Type B pancreatic cell (in vitro differentiated cells): Measurements from ENCODE around the gene TBC1D5. TPM values are rescaled to one million over a fixed set of nuclear protein-coding genes. Genes with fewer than 3 reads are reported as not detected.

Experiments used
- DNase-seq: peaks from one replicate; pipeline ENCODE4 v3.0.0; 2021; ENCODE audit warnings: mixed read lengths; ENCODE audit not compliant: unreplicated experiment; ENCODE audit errors: extremely low spot score
- H3K27ac Mint-ChIP-seq: 2 replicates; pipeline ENCODE4 v1.8.0; 2021; ENCODE audit warnings: mild to moderate bottlenecking, mixed read lengths
- H3K27me3 Mint-ChIP-seq: 2 replicates; pipeline ENCODE4 v1.8.0; 2021; ENCODE audit warnings: mixed read lengths
- H3K36me3 Mint-ChIP-seq: 2 replicates; pipeline ENCODE4 v1.8.0; 2021; ENCODE audit warnings: mixed read lengths
- H3K4me1 Mint-ChIP-seq: one replicate; pipeline ENCODE4 v1.8.0; 2021; ENCODE audit warnings: mixed read lengths; ENCODE audit not compliant: unreplicated experiment
- H3K4me3 Mint-ChIP-seq: 2 replicates; pipeline ENCODE4 v1.8.0; 2021; ENCODE audit warnings: mild to moderate bottlenecking, mixed read lengths
- H3K9me3 Mint-ChIP-seq: 2 replicates; pipeline ENCODE4 v1.8.0; 2021; ENCODE audit warnings: mixed read lengths
- total RNA-seq: library from RNA; stranded (reverse); gene quantifications from 2 replicates; pipeline ENCODE4 v1.2.1, GENCODE V29; 2021; ENCODE audit warnings: low replicate concordance
- TF ChIP-seq, protein P1 (sequence below): fragments of 200-600 bp; sonication (generic); conservative IDR thresholded peaks from 2 replicates; pipeline ENCODE4 v1.5.0; 2021; ENCODE audit warnings: antibody characterized with exemption, mild to moderate bottlenecking

The TBC1D5 gene
- total RNA-seq, 1 donor from 2014 or later, result 48.7 TPM

DNA sequence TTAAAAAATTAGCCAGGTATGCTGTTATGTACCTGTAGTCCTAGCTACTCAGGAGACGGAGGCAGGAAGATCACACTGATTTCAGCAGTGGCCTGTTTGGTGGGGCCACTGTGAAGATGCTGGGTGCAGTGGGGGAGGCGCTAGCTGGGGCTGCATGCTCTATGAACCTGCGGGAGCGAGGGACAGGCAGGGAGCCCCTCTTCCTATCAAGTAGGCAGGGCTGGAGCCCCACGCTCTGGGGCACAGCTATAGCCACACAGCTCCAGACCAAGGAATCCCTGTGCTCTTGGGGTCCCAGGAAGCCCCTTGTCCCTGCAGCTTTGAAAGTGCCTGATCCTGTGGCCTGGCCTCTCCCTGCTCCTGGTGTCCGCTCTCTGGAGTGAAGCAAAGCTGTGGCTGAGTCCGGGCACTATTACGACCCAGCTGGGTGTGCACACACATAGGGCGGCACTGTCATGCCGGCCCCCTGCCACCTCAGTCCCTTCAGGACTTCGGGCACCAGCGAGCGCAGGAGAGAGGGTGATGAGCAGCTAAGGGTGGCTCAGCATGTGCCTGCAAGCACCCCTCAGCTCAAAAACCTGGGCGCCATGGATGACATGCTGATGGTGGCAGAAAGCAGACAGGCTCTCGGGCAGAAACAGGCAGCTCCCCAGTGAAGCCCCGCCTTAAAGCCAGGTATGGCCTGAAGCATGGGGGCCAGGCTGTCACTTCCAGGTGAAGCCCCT, 262.6 kb downstream of the TBC1D5 start:
- H3K36me3 Mint-ChIP-seq, result no peaks in the 10 kb centered on the region
- no peaks in the 10 kb centered on the region for H3K27me3 Mint-ChIP-seq
- TF ChIP-seq, protein P1, sequence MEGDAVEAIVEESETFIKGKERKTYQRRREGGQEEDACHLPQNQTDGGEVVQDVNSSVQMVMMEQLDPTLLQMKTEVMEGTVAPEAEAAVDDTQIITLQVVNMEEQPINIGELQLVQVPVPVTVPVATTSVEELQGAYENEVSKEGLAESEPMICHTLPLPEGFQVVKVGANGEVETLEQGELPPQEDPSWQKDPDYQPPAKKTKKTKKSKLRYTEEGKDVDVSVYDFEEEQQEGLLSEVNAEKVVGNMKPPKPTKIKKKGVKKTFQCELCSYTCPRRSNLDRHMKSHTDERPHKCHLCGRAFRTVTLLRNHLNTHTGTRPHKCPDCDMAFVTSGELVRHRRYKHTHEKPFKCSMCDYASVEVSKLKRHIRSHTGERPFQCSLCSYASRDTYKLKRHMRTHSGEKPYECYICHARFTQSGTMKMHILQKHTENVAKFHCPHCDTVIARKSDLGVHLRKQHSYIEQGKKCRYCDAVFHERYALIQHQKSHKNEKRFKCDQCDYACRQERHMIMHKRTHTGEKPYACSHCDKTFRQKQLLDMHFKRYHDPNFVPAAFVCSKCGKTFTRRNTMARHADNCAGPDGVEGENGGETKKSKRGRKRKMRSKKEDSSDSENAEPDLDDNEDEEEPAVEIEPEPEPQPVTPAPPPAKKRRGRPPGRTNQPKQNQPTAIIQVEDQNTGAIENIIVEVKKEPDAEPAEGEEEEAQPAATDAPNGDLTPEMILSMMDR, result no peak
- DNase-seq, result no peak
- no peaks in the 10 kb centered on the region for H3K4me1 Mint-ChIP-seq
- no peak overlapping the region for H3K4me3 Mint-ChIP-seq
- H3K27ac Mint-ChIP-seq, result no peak overlapping the region
- no peaks in the 10 kb centered on the region for H3K9me3 Mint-ChIP-seq

DNA sequence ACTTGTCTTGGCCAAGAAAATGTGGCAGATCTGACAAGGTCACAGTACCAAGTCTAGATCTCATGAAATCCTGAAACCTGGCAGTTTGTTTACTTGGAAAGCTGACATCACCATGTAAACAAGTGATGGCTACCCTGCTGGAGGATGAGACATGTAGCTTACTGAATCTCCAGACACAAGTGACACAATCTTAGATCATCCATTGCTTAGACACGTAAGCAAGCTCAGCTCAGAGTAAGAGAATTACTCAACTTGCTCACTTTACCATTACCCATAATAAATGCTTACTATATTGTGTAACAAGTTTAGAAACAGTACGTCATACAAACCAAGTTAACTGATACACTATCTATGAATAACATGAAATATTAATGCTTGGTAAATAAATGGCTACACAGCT, 263.8 kb downstream of the TBC1D5 start:
- no peak overlapping the region for H3K27ac Mint-ChIP-seq
- no peaks in the 10 kb centered on the region for H3K4me1 Mint-ChIP-seq
- no peaks in the 10 kb centered on the region for H3K36me3 Mint-ChIP-seq
- H3K4me3 Mint-ChIP-seq, result no peak overlapping the region
- no peaks in the 10 kb centered on the region for H3K9me3 Mint-ChIP-seq
- DNase-seq, result no peak
- H3K27me3 Mint-ChIP-seq, result no peaks in the 10 kb centered on the region
- TF ChIP-seq, protein P1, result no peak

DNA sequence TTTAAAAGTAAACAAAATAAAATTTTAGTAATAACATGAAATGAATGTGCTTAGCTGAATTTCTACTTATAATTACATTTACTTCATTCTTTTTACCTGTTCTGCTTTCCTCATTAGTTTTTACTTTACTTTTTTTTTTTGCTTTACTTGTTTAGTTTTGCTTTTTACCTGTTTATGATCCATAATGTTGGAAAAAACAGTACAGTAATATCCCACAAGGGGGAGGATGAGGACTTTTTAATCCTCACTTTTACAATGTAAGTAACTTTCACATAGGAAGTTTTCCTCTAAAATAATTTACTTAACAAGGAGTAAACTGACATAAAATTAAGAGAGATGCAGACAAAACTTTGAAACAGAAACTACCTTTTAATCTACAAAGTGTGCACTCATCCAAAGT, 268.7 kb downstream of the TBC1D5 start:
- Mint-ChIP-seq H3K27me3 (no peaks in the 10 kb centered on the region), H3K27ac (no peak overlapping the region), H3K4me1 (no peaks in the 10 kb centered on the region), H3K4me3 (no peak overlapping the region), H3K9me3 (no peaks in the 10 kb centered on the region), H3K36me3 (no peaks in the 10 kb centered on the region)
- DNase-seq, result no peak
- TF ChIP-seq, protein P1, result peak; percentile 53

DNA sequence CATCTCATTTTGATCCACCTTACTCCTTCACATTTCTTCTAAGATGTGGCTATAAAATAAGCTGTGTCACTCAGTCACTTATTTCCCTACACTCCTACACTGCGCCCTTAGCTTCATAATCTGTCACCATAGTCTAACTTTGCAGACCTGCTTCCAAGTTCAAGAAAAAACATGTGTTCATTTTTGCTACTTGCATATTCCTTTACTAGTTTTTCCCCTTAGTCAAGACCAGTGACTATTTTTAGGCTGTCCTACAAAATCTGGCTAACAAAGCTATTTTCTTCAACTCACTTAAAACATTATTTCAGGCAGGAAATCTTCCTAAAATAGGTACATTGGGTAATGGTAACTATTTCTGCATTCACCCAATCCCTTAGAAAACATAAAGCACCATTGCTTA, 272.5 kb downstream of the TBC1D5 start:
- no peaks in the 10 kb centered on the region for H3K9me3 Mint-ChIP-seq
- H3K27me3 Mint-ChIP-seq, result no peaks in the 10 kb centered on the region
- peaks cover 3% of the 10 kb centered on the region for H3K36me3 Mint-ChIP-seq
- H3K4me3 Mint-ChIP-seq, result no peak overlapping the region
- TF ChIP-seq, protein P1, result no peak
- no peaks in the 10 kb centered on the region for H3K4me1 Mint-ChIP-seq
- no peak for DNase-seq
- H3K27ac Mint-ChIP-seq, result no peak overlapping the region

DNA sequence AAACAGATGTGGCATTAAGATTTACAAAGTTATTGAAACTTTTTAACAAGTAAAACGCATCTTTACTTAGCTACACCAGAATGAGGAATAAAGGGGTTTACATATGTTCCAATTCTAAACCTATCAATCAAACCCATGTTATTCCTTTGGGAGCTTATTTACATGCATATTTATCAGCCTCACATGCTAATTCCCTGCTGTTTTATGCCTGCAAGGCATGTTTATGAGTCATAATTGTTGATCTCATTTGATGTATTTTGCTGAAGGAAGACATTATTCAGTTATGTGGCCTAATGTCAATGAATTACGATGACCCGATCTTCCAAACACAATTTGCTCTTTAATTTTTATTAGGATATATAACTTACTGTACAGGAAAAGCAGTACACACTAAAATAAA, 272.9 kb downstream of the TBC1D5 start:
- no peak overlapping the region for H3K4me3 Mint-ChIP-seq
- H3K27me3 Mint-ChIP-seq, result no peaks in the 10 kb centered on the region
- H3K36me3 Mint-ChIP-seq, result peaks cover 6% of the 10 kb centered on the region
- TF ChIP-seq, protein P1, result no peak
- H3K9me3 Mint-ChIP-seq, result no peaks in the 10 kb centered on the region
- no peak for DNase-seq
- H3K4me1 Mint-ChIP-seq, result no peaks in the 10 kb centered on the region
- no peak overlapping the region for H3K27ac Mint-ChIP-seq
